AG04449 (cell line): ENCODE data around the gene REST.
"Not testable (repeated sequence)": the region's sequence is repeated elsewhere in the genome, so short reads cannot be mapped to it uniquely, and the experiment has no call there.

Experiments used
- CTCF ChIA-PET: fragments of 350-600 bp; formaldehyde crosslinking; extraction: SDS; loops from one replicate; lab custom pipeline; 2021; ENCODE audit warnings: antibody characterized with exemption; lab: Yijun Ruan, JAX
- POLR2A ChIA-PET: fragments of 400-600, 350-600 bp; formaldehyde crosslinking; extraction: SDS; loops from one replicate; lab custom pipeline; 2020; ENCODE audit warnings: antibody characterized with exemption, inconsistent platforms; lab: Yijun Ruan, JAX
- DNase-seq: peaks from one replicate; pipeline ENCODE4 v3.0.0-alpha.2; 2010; ENCODE audit warnings: low read depth, low spot score
- H3K4me3 ChIP-seq: 2 replicates; pipeline ENCODE4 v1.5.1; 2011; ENCODE audit warnings: low read depth, mild to moderate bottlenecking, control low read depth, low read length
- CTCF ChIP-seq: IDR thresholded peaks from one replicate; pipeline ENCODE4 v1.5.1; 2011; ENCODE audit warnings: mild to moderate bottlenecking, moderate library complexity, low read length, control low read depth, inconsistent platforms; ENCODE audit not compliant: insufficient read depth; ENCODE audit errors: missing control alignments

The REST gene

GRCh38 chr4:56930638-56931037 is 22.9 kb downstream of the REST start:
- CTCF ChIA-PET = no interaction called here
- no peak overlapping the region for H3K4me3 ChIP-seq
- POLR2A ChIA-PET = no interaction called here
- no peak for DNase-seq
- no peak for TF ChIP-seq CTCF

GRCh38 chr4:56931924-56932323 is 24.2 kb downstream of the REST start:
- no peak for DNase-seq
- CTCF ChIA-PET = no interaction called here
- TF ChIP-seq CTCF = no peak
- no peak overlapping the region for H3K4me3 ChIP-seq
- POLR2A ChIA-PET = no interaction called here

DNA sequence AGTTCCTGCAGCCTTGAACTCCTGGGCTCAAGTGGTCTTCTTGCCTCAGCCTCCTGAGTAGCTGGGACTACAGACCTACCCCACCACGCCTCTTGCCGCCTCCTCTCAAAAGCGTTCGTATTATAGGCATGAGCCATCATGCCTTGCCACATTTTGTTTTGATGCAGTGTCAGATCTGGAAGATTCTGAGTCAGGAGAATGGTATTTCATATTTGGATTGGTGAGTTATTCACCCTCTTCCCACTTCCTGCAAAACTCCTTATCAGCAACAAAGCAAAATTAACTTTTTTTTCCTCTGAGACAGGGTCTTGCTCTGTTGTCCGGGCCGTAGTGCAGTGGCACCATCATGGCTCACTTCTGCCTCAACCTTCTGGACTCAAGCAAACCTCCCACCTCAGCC is 29.6 kb downstream of the REST start:
- no peak overlapping the region for H3K4me3 ChIP-seq
- no peak for TF ChIP-seq CTCF
- POLR2A ChIA-PET = interaction anchor here (0.9 kb wide), 1 partner anchor 24 kb away, joined by 3 read pairs; no protein-coding TSS in a partner anchor
- peak; percentile 52 for DNase-seq
- CTCF ChIA-PET = interaction anchor here (1.0 kb wide), 1 partner anchor 14 kb away, joined by 3 read pairs; no protein-coding TSS in a partner anchor

- POLR2A ChIA-PET, H3K4me3 ChIP-seq, DNase-seq, CTCF ChIA-PET: not testable (repeated sequence)
These were observed 32.1 kb downstream of the REST start for GRCh38 chr4:56939826-56940225.

- POLR2A ChIA-PET = no interaction called here
- no peak for DNase-seq
- TF ChIP-seq CTCF = no peak
- CTCF ChIA-PET = no interaction called here
- no peak overlapping the region for H3K4me3 ChIP-seq
These were observed 32.7 kb downstream of the REST start for GRCh38 chr4:56940403-56940802.

DNA sequence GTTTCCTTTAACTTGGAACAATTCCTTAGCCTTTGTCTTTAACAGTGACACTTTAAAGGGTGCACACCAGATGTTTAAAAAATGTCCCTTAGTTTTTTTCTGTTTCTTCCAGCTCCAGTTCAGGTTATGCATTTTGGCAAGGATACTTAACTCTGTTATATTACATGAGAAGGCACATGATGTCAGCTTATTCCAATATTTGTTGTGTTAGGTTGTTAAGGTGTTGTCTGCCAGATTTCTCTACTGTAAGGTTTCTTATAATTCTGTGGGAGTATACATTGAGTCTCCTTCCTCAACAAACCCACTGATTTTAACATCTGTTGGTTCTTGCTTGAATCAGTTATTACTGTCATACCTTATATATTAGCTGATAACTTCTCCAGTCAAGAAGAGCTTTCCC is 33.3 kb downstream of the REST start:
- CTCF ChIA-PET = no interaction called here
- no peak overlapping the region for H3K4me3 ChIP-seq
- no peak for DNase-seq
- POLR2A ChIA-PET = no interaction called here
- no peak for TF ChIP-seq CTCF

DNA sequence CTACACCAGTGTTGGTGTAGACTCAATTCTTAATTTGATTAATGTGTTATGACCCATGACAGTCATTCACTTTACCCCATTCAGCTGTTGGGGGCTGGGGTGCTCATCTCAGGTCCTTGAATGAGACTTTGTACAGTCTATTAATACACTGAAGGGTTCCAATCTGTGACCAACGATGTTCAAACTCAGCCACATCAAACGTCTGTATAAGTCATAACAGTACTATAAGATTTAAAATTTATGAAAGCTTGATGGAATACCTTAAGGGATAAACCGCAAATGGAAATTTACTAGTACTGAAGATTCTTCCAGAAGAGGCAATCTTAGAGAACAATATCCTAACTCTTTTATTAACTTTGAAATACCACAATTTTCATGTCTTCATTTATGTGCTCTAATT is 33.7 kb downstream of the REST start:
- POLR2A ChIA-PET = no interaction called here

More for the DNA sequence above, 33.7 kb downstream of the REST start:
- H3K4me3 ChIP-seq = no peak overlapping the region
- TF ChIP-seq CTCF = no peak
- no peak for DNase-seq
- CTCF ChIA-PET = no interaction called here
